HG02610 (cell line): ENCODE measurements around the gene RAB39B.
A peak's percentile ranks its signal among the peaks of the same experiment; 100 is the strongest.
"Not testable (repeated sequence)": the region's sequence is repeated elsewhere in the genome, so short reads cannot be mapped to it uniquely, and the experiment has no call there.

Source experiments
- ATAC-seq: cut with Tn5 transposase; IDR thresholded peaks from one replicate; pipeline ENCODE4 v1.9.1; 2021; ENCODE audit warnings: mild to moderate bottlenecking, moderate library complexity; ENCODE audit not compliant: unreplicated experiment

RAB39B gene

GRCh38 chrX:155263854-155264628 is at the start of gene RAB39B:
Gene RAB39B, minus strand, starts transcription at chrX:155264491. Its CDS starts 203 bp downstream, at chrX:155264288.
- peak; percentile 97 for ATAC-seq

GRCh38 chrX:155313766-155314165 is 49.5 kb upstream of the RAB39B start:
- no peak for ATAC-seq

GRCh38 chrX:155293771-155294170 is 29.5 kb upstream of the RAB39B start:
- ATAC-seq = no peak

- no peak for ATAC-seq
These were observed 15.6 kb upstream of the RAB39B start for GRCh38 chrX:155279873-155280272.

GRCh38 chrX:155270969-155271368 is 6.7 kb upstream of the RAB39B start:
- no peak for ATAC-seq

GRCh38 chrX:155267995-155268394 is 3.7 kb upstream of the RAB39B start:
- not testable (repeated sequence) for ATAC-seq

GRCh38 chrX:155266439-155266838 is 2.1 kb upstream of the RAB39B start:
- ATAC-seq = no peak

- ATAC-seq = no peak
These were observed 1.1 kb downstream of the RAB39B start for GRCh38 chrX:155262970-155263754.

- no peak for ATAC-seq
These were observed 4.5 kb downstream of the RAB39B start for GRCh38 chrX:155259752-155260151.

- no peak for ATAC-seq
These were observed 12.9 kb downstream of the RAB39B start for GRCh38 chrX:155251391-155251790.

GRCh38 chrX:155247497-155247896 is 16.8 kb downstream of the RAB39B start:
- no peak for ATAC-seq

GRCh38 chrX:155246748-155247147 is 17.5 kb downstream of the RAB39B start:
- no peak for ATAC-seq

GRCh38 chrX:155242300-155242699 is 22.0 kb downstream of the RAB39B start:
- no peak for ATAC-seq

GRCh38 chrX:155237719-155238118 is 26.6 kb downstream of the RAB39B start:
- no peak for ATAC-seq

- ATAC-seq = no peak
These were observed 28.4 kb downstream of the RAB39B start for GRCh38 chrX:155235891-155236290.

- ATAC-seq = peak; percentile 63
These were observed 33.1 kb downstream of the RAB39B start for GRCh38 chrX:155231163-155231562.

GRCh38 chrX:155225774-155226173 is 38.5 kb downstream of the RAB39B start:
- no peak for ATAC-seq

GRCh38 chrX:155223746-155224145 is 40.5 kb downstream of the RAB39B start:
- not testable (repeated sequence) for ATAC-seq

- no peak for ATAC-seq
These were observed 42.9 kb downstream of the RAB39B start for GRCh38 chrX:155221351-155221750.

GRCh38 chrX:155218777-155219176 is 45.5 kb downstream of the RAB39B start:
- ATAC-seq = no peak

GRCh38 chrX:155216940-155217440 is 47.3 kb downstream of the RAB39B start:
- ATAC-seq = no peak
